Measurements from ENCODE around the gene ESYT3. TPM values are rescaled to one million over a fixed set of nuclear protein-coding genes. Genes with fewer than 3 reads are reported as not detected.

Gene ESYT3
- total and polyA plus RNA-seq, 9 of the 15 experiments (the other 6 are each of a cell fraction or from before 2014, with no cell fraction given) = not detected

DNA sequence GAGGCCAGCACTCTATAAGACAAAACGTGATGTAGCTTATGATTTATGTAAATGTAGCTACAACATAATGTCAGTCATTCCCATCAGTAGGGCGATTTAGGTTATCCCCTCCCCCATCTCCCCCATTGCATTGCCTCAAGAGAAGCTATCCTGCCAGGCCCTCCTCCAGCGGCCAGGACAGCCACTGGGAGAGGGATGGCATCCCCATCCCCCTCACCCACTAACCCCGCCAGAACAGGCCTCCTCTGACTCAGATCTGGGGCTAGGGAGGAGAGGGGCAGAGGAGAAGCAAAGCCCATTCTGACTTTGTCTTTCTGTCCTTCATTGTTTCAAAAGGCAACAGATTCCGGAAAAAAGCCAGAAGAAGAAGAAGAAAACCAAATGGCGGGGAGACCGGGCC is 32.6 kb upstream of the ESYT3 start (continued):
- TF ChIP-seq, protein P1, sequence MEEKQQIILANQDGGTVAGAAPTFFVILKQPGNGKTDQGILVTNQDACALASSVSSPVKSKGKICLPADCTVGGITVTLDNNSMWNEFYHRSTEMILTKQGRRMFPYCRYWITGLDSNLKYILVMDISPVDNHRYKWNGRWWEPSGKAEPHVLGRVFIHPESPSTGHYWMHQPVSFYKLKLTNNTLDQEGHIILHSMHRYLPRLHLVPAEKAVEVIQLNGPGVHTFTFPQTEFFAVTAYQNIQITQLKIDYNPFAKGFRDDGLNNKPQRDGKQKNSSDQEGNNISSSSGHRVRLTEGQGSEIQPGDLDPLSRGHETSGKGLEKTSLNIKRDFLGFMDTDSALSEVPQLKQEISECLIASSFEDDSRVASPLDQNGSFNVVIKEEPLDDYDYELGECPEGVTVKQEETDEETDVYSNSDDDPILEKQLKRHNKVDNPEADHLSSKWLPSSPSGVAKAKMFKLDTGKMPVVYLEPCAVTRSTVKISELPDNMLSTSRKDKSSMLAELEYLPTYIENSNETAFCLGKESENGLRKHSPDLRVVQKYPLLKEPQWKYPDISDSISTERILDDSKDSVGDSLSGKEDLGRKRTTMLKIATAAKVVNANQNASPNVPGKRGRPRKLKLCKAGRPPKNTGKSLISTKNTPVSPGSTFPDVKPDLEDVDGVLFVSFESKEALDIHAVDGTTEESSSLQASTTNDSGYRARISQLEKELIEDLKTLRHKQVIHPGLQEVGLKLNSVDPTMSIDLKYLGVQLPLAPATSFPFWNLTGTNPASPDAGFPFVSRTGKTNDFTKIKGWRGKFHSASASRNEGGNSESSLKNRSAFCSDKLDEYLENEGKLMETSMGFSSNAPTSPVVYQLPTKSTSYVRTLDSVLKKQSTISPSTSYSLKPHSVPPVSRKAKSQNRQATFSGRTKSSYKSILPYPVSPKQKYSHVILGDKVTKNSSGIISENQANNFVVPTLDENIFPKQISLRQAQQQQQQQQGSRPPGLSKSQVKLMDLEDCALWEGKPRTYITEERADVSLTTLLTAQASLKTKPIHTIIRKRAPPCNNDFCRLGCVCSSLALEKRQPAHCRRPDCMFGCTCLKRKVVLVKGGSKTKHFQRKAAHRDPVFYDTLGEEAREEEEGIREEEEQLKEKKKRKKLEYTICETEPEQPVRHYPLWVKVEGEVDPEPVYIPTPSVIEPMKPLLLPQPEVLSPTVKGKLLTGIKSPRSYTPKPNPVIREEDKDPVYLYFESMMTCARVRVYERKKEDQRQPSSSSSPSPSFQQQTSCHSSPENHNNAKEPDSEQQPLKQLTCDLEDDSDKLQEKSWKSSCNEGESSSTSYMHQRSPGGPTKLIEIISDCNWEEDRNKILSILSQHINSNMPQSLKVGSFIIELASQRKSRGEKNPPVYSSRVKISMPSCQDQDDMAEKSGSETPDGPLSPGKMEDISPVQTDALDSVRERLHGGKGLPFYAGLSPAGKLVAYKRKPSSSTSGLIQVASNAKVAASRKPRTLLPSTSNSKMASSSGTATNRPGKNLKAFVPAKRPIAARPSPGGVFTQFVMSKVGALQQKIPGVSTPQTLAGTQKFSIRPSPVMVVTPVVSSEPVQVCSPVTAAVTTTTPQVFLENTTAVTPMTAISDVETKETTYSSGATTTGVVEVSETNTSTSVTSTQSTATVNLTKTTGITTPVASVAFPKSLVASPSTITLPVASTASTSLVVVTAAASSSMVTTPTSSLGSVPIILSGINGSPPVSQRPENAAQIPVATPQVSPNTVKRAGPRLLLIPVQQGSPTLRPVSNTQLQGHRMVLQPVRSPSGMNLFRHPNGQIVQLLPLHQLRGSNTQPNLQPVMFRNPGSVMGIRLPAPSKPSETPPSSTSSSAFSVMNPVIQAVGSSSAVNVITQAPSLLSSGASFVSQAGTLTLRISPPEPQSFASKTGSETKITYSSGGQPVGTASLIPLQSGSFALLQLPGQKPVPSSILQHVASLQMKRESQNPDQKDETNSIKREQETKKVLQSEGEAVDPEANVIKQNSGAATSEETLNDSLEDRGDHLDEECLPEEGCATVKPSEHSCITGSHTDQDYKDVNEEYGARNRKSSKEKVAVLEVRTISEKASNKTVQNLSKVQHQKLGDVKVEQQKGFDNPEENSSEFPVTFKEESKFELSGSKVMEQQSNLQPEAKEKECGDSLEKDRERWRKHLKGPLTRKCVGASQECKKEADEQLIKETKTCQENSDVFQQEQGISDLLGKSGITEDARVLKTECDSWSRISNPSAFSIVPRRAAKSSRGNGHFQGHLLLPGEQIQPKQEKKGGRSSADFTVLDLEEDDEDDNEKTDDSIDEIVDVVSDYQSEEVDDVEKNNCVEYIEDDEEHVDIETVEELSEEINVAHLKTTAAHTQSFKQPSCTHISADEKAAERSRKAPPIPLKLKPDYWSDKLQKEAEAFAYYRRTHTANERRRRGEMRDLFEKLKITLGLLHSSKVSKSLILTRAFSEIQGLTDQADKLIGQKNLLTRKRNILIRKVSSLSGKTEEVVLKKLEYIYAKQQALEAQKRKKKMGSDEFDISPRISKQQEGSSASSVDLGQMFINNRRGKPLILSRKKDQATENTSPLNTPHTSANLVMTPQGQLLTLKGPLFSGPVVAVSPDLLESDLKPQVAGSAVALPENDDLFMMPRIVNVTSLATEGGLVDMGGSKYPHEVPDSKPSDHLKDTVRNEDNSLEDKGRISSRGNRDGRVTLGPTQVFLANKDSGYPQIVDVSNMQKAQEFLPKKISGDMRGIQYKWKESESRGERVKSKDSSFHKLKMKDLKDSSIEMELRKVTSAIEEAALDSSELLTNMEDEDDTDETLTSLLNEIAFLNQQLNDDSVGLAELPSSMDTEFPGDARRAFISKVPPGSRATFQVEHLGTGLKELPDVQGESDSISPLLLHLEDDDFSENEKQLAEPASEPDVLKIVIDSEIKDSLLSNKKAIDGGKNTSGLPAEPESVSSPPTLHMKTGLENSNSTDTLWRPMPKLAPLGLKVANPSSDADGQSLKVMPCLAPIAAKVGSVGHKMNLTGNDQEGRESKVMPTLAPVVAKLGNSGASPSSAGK (IDR thresholded peaks at IDR 0.05) = no peak
- TF ChIP-seq ZBTB1 (CRISPR knock-in tag; IDR thresholded peaks at IDR 0.05; ENCODE audit: borderline replicate concordance, low read depth) (no peak), KAT8 (IDR thresholded peaks at IDR 0.05; ENCODE audit: low read depth) (no peak), CBFA2T2 (conservative IDR thresholded peaks at IDR 0.05) (no peak), KDM5B (IDR thresholded peaks at IDR 0.05; ENCODE audit: insufficient replicate concordance, low read depth, low read length) (no peak), CXXC5 (CRISPR knock-in tag; IDR thresholded peaks at IDR 0.05) (no peak), ZNF395 (CRISPR knock-in tag; IDR thresholded peaks at IDR 0.05) (no peak)

Measured in K562 (cell line).